SK-N-SH (cell line): ENCODE measurements around the gene ARHGEF4. TPM values are rescaled to one million over a fixed set of nuclear protein-coding genes. Genes with fewer than 3 reads are reported as not detected.

ENCODE experiments used
- CTCF ChIA-PET: fragments of 300-600, 350-600 bp; formaldehyde crosslinking; extraction: SDS; loops from one replicate; lab custom pipeline; 2021; lab: Yijun Ruan, JAX
- POLR2A ChIA-PET: fragments of 350-600 bp; sonication (Branson Sonifier 250); formaldehyde crosslinking; extraction: SDS; loops from one replicate; lab custom pipeline; 2020; ENCODE audit warnings: antibody characterized with exemption, inconsistent platforms; lab: Yijun Ruan, JAX
- DNase-seq: peaks from one replicate; pipeline ENCODE4 v3.0.0; 2012
- H2AFZ ChIP-seq: fragments of 200-600 bp; sonication (generic); 2 replicates; pipeline ENCODE4 v1.8.1; 2016; ENCODE audit warnings: antibody characterized with exemption, mild to moderate bottlenecking, low read depth
- H3F3A ChIP-seq: fragments of 200-600 bp; sonication (generic); replicated peaks from 2 replicates; pipeline ENCODE3; 2016; ENCODE audit warnings: antibody characterized with exemption, mild to moderate bottlenecking; ENCODE audit not compliant: insufficient read depth
- H3K27ac ChIP-seq, 2 experiments: fragments of 200-500 bp in 1 of 2; fragments of 200-600 bp in 1 of 2; sonication (Bioruptor generic) in 1 of 2; sonication (generic), shearing (Covaris generic) in 1 of 2; 2 replicates each; pipeline versions ENCODE4 v1.5.1 to v1.6.1; 2014 to 2016; ENCODE audit warnings: low read depth in 2 of 2, inconsistent platforms in 1 of 2, low read length in 1 of 2, mild to moderate bottlenecking in 1 of 2, mixed read lengths in 1 of 2
- H3K27me3 ChIP-seq: fragments of 200-600 bp; sonication (generic), shearing (Covaris generic); 2 replicates; pipeline ENCODE4 v1.6.1; 2016; ENCODE audit warnings: mixed run types; ENCODE audit not compliant: insufficient read depth
- H3K36me3 ChIP-seq, 2 experiments: fragments of 200-500 bp in 1 of 2; fragments of 200-600 bp in 1 of 2; sonication (Bioruptor generic) in 1 of 2; sonication (generic) in 1 of 2; replicated peaks in 1 of 2; 2 replicates each; pipeline versions ENCODE3 to v1.5.1; 2014 to 2016; ENCODE audit warnings: low read length in 1 of 2, mild to moderate bottlenecking in 1 of 2; ENCODE audit not compliant: insufficient read depth in 2 of 2, control insufficient read depth in 1 of 2
- H3K4me1 ChIP-seq, 2 experiments: fragments of 200-500 bp in 1 of 2; fragments of 200-600 bp in 1 of 2; sonication (Bioruptor generic) in 1 of 2; sonication (generic), shearing (Covaris generic) in 1 of 2; 2 replicates each; pipeline versions ENCODE4 v1.5.1 to v1.6.1; 2014 to 2016; ENCODE audit warnings: low read depth in 1 of 2, low read length in 1 of 2, mixed run types in 1 of 2; ENCODE audit not compliant: insufficient read depth in 2 of 2, control insufficient read depth in 1 of 2
- H3K4me2 ChIP-seq: fragments of 200-600 bp; sonication (generic), shearing (Covaris generic); 2 replicates; pipeline ENCODE4 v1.6.1; 2017; ENCODE audit warnings: mixed run types
- H3K4me3 ChIP-seq, 2 experiments: fragments of 200-500 bp in 1 of 2; fragments of 200-600 bp in 1 of 2; sonication (Bioruptor generic) in 1 of 2; sonication (generic), shearing (Covaris generic) in 1 of 2; 2 replicates each; pipeline versions ENCODE4 v1.5.1 to v1.8.1; 2014 to 2016; ENCODE audit warnings: low read depth in 2 of 2, inconsistent platforms in 1 of 2, low read length in 1 of 2, mild to moderate bottlenecking in 1 of 2, mixed read lengths in 1 of 2, moderate library complexity in 1 of 2
- H3K79me2 ChIP-seq: fragments of 200-600 bp; sonication (generic); 2 replicates; pipeline ENCODE4 v1.8.1; 2017; ENCODE audit warnings: mild to moderate bottlenecking; ENCODE audit not compliant: insufficient read depth
- H3K9ac ChIP-seq: fragments of 200-600 bp; sonication (generic); 2 replicates; pipeline ENCODE4 v1.6.1; 2017; ENCODE audit warnings: mixed run types
- H3K9me2 ChIP-seq: fragments of 200-600 bp; sonication (generic); 2 replicates; pipeline ENCODE4 v1.6.1; 2017; ENCODE audit warnings: mixed run types
- H3K9me3 ChIP-seq: fragments of 200-600 bp; sonication (generic); 2 replicates; pipeline ENCODE4 v1.6.1; 2017; ENCODE audit warnings: mixed run types, mild to moderate bottlenecking, moderate library complexity
- H4K20me1 ChIP-seq: fragments of 200-600 bp; sonication (generic); 2 replicates; pipeline ENCODE4 v1.6.1; 2017; ENCODE audit warnings: mild to moderate bottlenecking, mixed run types; ENCODE audit not compliant: insufficient read depth
- CTCF ChIP-seq: fragments of 200-600 bp; sonication (generic); IDR thresholded peaks from 2 replicates; pipeline ENCODE4 v1.6.1; 2017; ENCODE audit warnings: antibody characterized with exemption, mild to moderate bottlenecking, moderate library complexity
- EP300 ChIP-seq, 2 experiments: IDR thresholded peaks; 2 replicates each; pipeline versions ENCODE4 v1.4.0 to v1.6.1; 2012; ENCODE audit warnings: borderline replicate concordance in 1 of 2, low read depth in 1 of 2, low read length in 1 of 2
- EZH2phosphoT487 ChIP-seq: fragments of 200-600 bp; sonication (generic); IDR thresholded peaks from 2 replicates; pipeline ENCODE4 v1.6.1; 2017; ENCODE audit warnings: low read depth, mixed run types, mild to moderate bottlenecking, antibody characterized with exemption, moderate library complexity, borderline replicate concordance
- FOSL2 ChIP-seq: IDR thresholded peaks from 2 replicates; pipeline ENCODE4 v1.4.0; 2012; ENCODE audit warnings: low read depth, mild to moderate bottlenecking, moderate library complexity, borderline replicate concordance
- GATA2 ChIP-seq: sonication (generic); formaldehyde crosslinking; IDR thresholded peaks from 2 replicates; pipeline ENCODE4 v1.5.0; 2020; ENCODE audit warnings: mild to moderate bottlenecking, missing genetic modification reagents
- JUND ChIP-seq: IDR thresholded peaks from 2 replicates; pipeline ENCODE4 v1.4.0; 2012
- MAX ChIP-seq: IDR thresholded peaks from 2 replicates; pipeline ENCODE4 v1.4.0; 2012; ENCODE audit warnings: low read depth
- NRF1 ChIP-seq: IDR thresholded peaks from 2 replicates; pipeline ENCODE4 v1.6.1; 2012; ENCODE audit warnings: low read depth, mild to moderate bottlenecking, low read length
- POLR2AphosphoS5 ChIP-seq: IDR thresholded peaks from 2 replicates; pipeline ENCODE4 v1.6.1; 2012; ENCODE audit warnings: low read depth, low read length
- RAD21 ChIP-seq: IDR thresholded peaks from 2 replicates; pipeline ENCODE4 v1.6.1; 2012; ENCODE audit warnings: mild to moderate bottlenecking, low read length
- RCOR1 ChIP-seq: fragments of 150-350 bp; IDR thresholded peaks from 2 replicates; pipeline ENCODE4 v1.6.1; 2017; ENCODE audit warnings: antibody characterized with exemption, low read length
- REST ChIP-seq: IDR thresholded peaks from 2 replicates; pipeline ENCODE4 v1.6.1; 2012; ENCODE audit warnings: mild to moderate bottlenecking, low read depth, low read length, moderate library complexity
- RFX5 ChIP-seq: IDR thresholded peaks from 2 replicates; pipeline ENCODE4 v1.6.1; 2012; ENCODE audit warnings: mild to moderate bottlenecking, improper control_type of control experiment, low read length
- SIN3A ChIP-seq: IDR thresholded peaks from 2 replicates; pipeline ENCODE4 v1.6.1; 2012; ENCODE audit warnings: low read depth, mild to moderate bottlenecking, low read length, moderate library complexity, borderline replicate concordance
- SMC3 ChIP-seq: IDR thresholded peaks from 2 replicates; pipeline ENCODE4 v1.6.1; 2012; ENCODE audit warnings: low read depth, low read length, improper control_type of control experiment
- TCF12 ChIP-seq: IDR thresholded peaks from 2 replicates; pipeline ENCODE4 v1.4.0; 2012
- TEAD4 ChIP-seq: IDR thresholded peaks from 2 replicates; pipeline ENCODE4 v1.4.0; 2012; ENCODE audit warnings: mild to moderate bottlenecking, borderline replicate concordance; ENCODE audit not compliant: insufficient read depth
- USF2 ChIP-seq: fragments of 150-350 bp; IDR thresholded peaks from 2 replicates; pipeline ENCODE4 v1.6.1; 2017; ENCODE audit warnings: antibody characterized with exemption, low read length, low read depth, borderline replicate concordance
- YY1 ChIP-seq: IDR thresholded peaks from 2 replicates; pipeline ENCODE4 v1.4.0; 2012; ENCODE audit warnings: low read depth, mild to moderate bottlenecking
- WGBS: methylation state at CpG from one replicate; pipeline ENCODE4 v1.1.6; 2017; ENCODE audit warnings: low lambda C conversion rate; 5-methylcytosine and 5-hydroxymethylcytosine counted together
- polyA plus RNA-seq, 3 experiments: library from polyadenylated mRNA; depleted of rRNA; stranded (reverse); fragments of >200 nt; gene quantifications; 2 replicates each; pipeline ENCODE4 v1.2.3, GENCODE V29; 2012

ARHGEF4 gene
- polyA plus RNA-seq, 1 of the 3 experiments (the other 2 are of a cell fraction) = 2.3 TPM

- Histone ChIP-seq H3K4me1 (no peaks in the 10 kb centered on the region), H3K4me2 (no peak overlapping the region), H3K9me2 (no peaks in the 10 kb centered on the region), H3K79me2 (no peaks in the 10 kb centered on the region), H2AFZ (no peak overlapping the region), H3K9ac (no peak overlapping the region), H4K20me1 (no peaks in the 10 kb centered on the region), H3K36me3 (no peaks in the 10 kb centered on the region), H3K27ac (no peak overlapping the region), H3F3A (no peaks in the 10 kb centered on the region), H3K27me3 (no peaks in the 10 kb centered on the region), H3K4me3 (no peak overlapping the region), H3K9me3 (no peaks in the 10 kb centered on the region; the same call in 1 of the 2 replicates)
- DNase-seq = no peak
- POLR2A ChIA-PET = no interaction called here
- 1% methylated on average over 2 of the region's 2 CpGs for WGBS
- TF ChIP-seq FOSL2 (no peak), TEAD4 (no peak), REST (no peak), JUND (no peak), SIN3A (no peak), POLR2AphosphoS5 (no peak), SMC3 (no peak), USF2 (no peak), MAX (no peak), RFX5 (no peak), GATA2 (CRISPR knock-in tag) (no peak), YY1 (no peak), EZH2phosphoT487 (no peak), CTCF (no peak), RAD21 (no peak), NRF1 (no peak), RCOR1 (no peak), EP300 (IDR thresholded peaks at IDR 0.05; ENCODE audit: borderline replicate concordance in 1 of 2, low read depth in 1 of 2, low read length in 1 of 2) (no peak), TCF12 (no peak)
- CTCF ChIA-PET = interaction anchor here (0.6 to 3.7 kb wide), 3 partner anchors 13 to 214 kb away, joined by 3 to 13 read pairs (median 3); no protein-coding TSS in a partner anchor
Observed at GRCh38 chr2:130933501-130933900, 96.8 kb downstream of the ARHGEF4 start.
